22Rv1 (cell line): Measurements from ENCODE around the gene MTFR2.

ENCODE experiments used
- H3K27ac ChIP-seq: fragments of 450-650 bp; 2 replicates; pipeline ENCODE4 v1.5.1; 2017
- ZFX ChIP-seq: fragments of 450-650 bp; IDR thresholded peaks from 2 replicates; pipeline ENCODE4 v1.6.1; 2017; ENCODE audit warnings: antibody characterized with exemption, borderline replicate concordance
- TF ChIP-seq, protein P1 (sequence below): fragments of 450-650 bp; IDR thresholded peaks from 2 replicates; pipeline ENCODE4 v1.5.1; 2017; ENCODE audit warnings: mild to moderate bottlenecking

MTFR2 gene

DNA sequence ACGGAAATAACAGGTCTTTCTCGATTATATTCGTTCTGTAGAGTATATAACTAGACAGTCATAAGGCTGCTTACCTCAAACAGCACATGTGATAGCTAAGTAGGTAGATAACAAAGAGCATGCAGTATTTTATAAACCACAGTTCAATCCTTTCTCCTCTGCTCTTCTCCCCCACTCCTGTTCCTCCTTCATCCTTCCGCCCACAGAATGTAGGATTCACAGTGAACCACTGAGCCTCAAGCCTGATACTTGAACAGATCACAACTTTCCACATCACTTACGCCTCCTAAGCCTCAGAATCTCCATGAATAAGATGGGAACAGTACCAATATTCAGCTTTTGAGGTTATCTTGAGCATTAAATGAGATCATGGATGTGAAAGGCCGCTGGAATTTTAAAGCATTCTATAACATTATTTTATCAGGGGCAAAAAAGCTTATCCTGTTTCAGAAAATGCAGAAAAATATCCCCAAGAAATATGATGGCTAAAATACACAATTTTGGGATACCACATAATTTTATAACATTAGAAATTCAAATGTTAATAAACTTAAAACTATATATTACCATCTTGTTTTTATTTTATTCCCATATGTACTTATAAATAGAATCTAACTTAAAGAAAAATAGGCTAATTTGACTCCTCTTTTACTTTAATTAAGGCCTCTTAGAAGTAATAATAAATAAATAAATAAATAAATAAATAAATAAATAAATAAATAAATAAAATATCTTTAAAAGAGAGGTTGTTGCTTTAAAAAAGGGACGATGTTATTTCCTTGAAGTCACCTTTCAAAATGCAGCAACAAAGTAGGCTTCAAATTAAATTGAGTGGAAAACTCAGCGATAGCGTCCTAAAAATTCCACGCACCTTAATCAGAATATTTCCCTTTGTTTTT, 33.4 kb downstream of the MTFR2 start:
- H3K27ac ChIP-seq, result no peak overlapping the region
- TF ChIP-seq, protein P1, sequence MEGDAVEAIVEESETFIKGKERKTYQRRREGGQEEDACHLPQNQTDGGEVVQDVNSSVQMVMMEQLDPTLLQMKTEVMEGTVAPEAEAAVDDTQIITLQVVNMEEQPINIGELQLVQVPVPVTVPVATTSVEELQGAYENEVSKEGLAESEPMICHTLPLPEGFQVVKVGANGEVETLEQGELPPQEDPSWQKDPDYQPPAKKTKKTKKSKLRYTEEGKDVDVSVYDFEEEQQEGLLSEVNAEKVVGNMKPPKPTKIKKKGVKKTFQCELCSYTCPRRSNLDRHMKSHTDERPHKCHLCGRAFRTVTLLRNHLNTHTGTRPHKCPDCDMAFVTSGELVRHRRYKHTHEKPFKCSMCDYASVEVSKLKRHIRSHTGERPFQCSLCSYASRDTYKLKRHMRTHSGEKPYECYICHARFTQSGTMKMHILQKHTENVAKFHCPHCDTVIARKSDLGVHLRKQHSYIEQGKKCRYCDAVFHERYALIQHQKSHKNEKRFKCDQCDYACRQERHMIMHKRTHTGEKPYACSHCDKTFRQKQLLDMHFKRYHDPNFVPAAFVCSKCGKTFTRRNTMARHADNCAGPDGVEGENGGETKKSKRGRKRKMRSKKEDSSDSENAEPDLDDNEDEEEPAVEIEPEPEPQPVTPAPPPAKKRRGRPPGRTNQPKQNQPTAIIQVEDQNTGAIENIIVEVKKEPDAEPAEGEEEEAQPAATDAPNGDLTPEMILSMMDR, result no peak
- no peak for TF ChIP-seq ZFX

DNA sequence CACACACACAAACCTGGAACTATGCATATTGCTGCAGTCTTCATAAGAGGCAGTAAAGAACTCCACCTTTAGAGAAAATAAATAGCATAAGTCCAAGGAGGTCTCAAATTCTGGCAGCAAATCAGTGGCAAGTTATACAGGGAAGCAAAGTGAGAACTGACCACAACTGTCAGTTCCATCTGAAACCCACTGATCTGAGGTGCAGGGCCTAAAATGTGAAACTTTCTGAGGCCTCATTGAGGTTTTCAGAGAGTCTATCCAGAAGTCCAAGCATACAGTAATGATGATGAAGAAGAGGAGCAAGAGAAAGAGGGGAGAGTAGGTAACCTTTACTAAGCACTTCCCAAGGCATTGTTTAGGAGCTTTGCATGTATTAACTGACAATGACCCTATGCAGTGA, 36.3 kb downstream of the MTFR2 start:
- TF ChIP-seq, protein P1, result no peak
- no peak for TF ChIP-seq ZFX

DNA sequence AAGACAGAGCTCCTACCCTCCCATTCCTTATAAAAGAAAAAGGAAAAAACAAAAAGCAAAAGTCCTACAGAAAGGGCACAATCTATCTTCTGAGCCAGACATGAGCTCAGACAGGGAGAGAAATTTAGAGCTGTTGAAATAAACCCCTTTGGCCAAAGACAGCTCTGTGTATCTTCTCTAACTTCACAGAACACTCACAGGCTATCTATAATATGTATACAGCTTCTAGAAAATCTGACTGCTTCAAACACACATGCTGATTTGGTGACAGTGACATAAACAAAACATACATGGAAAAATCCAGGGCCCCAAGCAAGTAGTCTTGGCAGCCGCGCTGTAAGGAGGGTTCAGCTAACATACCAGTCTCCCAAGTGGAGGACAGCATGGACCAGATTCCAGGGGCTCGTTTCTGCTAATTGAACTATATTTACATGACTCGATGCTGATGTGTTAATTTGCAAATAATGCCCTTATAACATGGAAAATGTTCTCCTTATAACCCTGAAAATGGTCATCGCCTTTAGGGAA, 37.0 kb downstream of the MTFR2 start:
- TF ChIP-seq, protein P1, result no peak
- TF ChIP-seq ZFX, result no peak
- no peak overlapping the region for H3K27ac ChIP-seq

More for the DNA sequence above, 36.3 kb downstream of the MTFR2 start:
- no peak overlapping the region for H3K27ac ChIP-seq

DNA sequence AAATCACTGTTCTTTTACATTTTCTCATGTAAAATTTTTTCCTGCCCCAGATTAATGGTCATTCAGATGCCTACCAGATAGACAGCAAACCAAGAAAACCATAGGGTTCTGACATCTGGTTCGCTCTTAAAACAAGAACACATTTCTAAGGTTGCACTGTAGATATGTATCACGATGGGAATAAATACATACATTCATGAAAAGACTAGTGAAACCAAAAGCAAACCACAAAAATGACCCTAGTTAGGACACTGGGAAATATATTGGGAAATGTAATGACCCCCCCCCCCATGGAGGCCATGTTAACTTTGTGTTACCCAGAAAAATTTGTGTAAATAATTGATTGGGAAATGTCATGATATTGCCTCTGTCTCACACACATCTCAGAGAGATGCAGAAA, 37.5 kb downstream of the MTFR2 start:
- TF ChIP-seq, protein P1, result no peak
- no peak for TF ChIP-seq ZFX
- H3K27ac ChIP-seq, result no peak overlapping the region

DNA sequence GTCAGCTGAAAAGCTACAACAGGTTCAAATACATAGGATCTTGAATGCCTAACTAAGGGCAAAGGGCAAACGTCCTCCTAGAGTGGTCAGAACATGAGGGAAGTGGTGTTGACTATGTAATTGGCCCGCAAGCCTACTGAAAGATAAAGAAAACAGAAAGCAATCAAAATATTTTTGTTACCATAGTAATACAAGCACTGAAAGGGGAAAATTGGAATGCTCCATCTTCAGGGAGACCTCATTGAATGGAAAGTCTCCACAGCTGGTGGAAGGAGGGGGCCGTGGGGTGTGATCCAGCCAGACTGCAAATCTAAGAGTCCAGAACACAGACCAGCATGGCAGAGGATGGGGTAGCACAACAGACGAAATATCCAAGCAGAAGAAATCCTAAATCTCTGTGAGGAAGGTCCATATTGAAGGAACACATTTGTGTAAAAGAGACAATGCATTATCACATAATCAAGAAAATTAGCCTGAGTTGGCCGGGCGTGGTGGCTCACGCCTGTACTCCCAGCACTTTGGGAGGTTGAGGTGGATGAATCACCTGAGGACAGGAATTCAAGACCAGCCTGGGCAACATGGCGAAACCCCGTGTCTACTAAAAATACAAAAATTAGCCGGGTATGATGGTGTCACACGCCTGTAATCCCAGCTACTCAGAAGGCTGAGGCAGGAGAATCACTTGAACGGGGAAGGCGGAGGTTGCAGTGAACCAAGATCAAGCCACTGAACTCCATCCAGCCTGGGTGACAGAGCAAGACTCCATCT, 39.5 kb downstream of the MTFR2 start:
- H3K27ac ChIP-seq, result no peak overlapping the region
- no peak for TF ChIP-seq ZFX
- TF ChIP-seq, protein P1, result no peak

DNA sequence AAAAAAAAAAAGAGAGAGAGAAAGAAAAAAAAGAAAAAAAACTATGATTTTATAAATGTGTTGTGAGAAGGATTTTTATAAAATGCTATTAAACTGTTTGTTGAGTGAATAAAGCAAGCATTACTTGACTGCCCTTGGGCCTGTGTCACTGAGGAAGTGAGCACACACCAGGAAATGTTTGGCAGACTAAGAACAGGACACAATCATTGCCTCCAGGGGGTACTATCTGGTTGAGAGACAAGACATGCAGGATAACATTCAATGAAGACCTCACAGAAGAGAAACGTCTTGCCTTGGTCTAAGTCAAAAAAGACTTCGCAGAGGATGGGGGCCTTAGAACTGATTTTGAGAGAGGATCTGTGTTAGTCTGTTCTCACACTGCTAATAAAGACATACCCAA, 40.6 kb downstream of the MTFR2 start:
- no peak for TF ChIP-seq ZFX
- TF ChIP-seq, protein P1, result no peak
- no peak overlapping the region for H3K27ac ChIP-seq
